Breast epithelium (tissue), 4 donors: ENCODE measurements around the gene ASXL3. TPM values are rescaled to one million over a fixed set of nuclear protein-coding genes. Genes with fewer than 3 reads are reported as not detected.

Source experiments
- DNase-seq, 2 donors: peaks; one replicate each; pipeline ENCODE4 v3.0.0-alpha.2; 2019; ENCODE audit warnings: low spot score in 2 of 2
- H3K27ac ChIP-seq, 2 donors: fragments of 200-600 bp; sonication (generic) in 1 of 2; one replicate each; pipeline ENCODE4 v1.5.1; 2016 to 2019; ENCODE audit warnings: mild to moderate bottlenecking in 1 of 2
- H3K27me3 ChIP-seq, 2 donors: fragments of 200-600 bp; sonication (generic) in 1 of 2; one replicate each; pipeline versions ENCODE4 v1.5.1 to v1.6.0; 2017 to 2019; ENCODE audit warnings: control low read depth in 1 of 2, mild to moderate bottlenecking in 1 of 2
- H3K36me3 ChIP-seq: fragments of 200-600 bp; one replicate; pipeline ENCODE4 v1.5.1; 2019
- H3K4me1 ChIP-seq, 2 donors: fragments of 200-600 bp; sonication (generic); one replicate each; pipeline ENCODE4 v1.5.1; 2016 to 2019; ENCODE audit warnings: control low read depth in 1 of 2
- H3K4me3 ChIP-seq, 3 donors: fragments of 200-600 bp; sonication (generic); 1 replicate in 2 of 3; 2 replicates in 1 of 3; pipeline ENCODE4 v1.5.1; 2016 to 2019; ENCODE audit warnings: mild to moderate bottlenecking in 3 of 3, moderate library complexity in 2 of 3
- H3K9me3 ChIP-seq, 2 donors: fragments of 200-600 bp; sonication (generic) in 1 of 2; one replicate each; pipeline ENCODE4 v1.5.1; 2016 to 2019; ENCODE audit warnings: control low read depth in 1 of 2
- CTCF ChIP-seq, 3 donors: fragments of 450-650 bp; IDR thresholded peaks; one replicate each; pipeline ENCODE4 v1.5.1; 2016 to 2017; ENCODE audit warnings: antibody characterized with exemption in 3 of 3, mild to moderate bottlenecking in 3 of 3, moderate library complexity in 3 of 3
- POLR2A ChIP-seq: fragments of 450-650 bp; IDR thresholded peaks from one replicate; pipeline ENCODE4 v1.6.1; 2016; ENCODE audit warnings: antibody characterized with exemption, mild to moderate bottlenecking, moderate library complexity
- POLR2AphosphoS5 ChIP-seq, 3 donors: sonication (generic); formaldehyde crosslinking; IDR thresholded peaks; one replicate each; pipeline ENCODE4 v1.6.1; 2017; ENCODE audit warnings: antibody characterized with exemption in 3 of 3
- intact Hi-C: fragments of 100-400 bp; cut with DNase I; formaldehyde crosslinking; loops from one replicate; pipeline ENCODE4 v1.15.1; 2023; ENCODE audit warnings: low total_unique reads
- total RNA-seq, 3 donors: library from RNA; depleted of rRNA; stranded (reverse); fragments of >200 nt; gene quantifications; one replicate each; pipeline ENCODE4 v1.1.0, GENCODE V29; 2016

ASXL3 gene
- total RNA-seq, 3 donors from 2014 or later = 0.96 to 3.4 (median 0.98) TPM

DNA sequence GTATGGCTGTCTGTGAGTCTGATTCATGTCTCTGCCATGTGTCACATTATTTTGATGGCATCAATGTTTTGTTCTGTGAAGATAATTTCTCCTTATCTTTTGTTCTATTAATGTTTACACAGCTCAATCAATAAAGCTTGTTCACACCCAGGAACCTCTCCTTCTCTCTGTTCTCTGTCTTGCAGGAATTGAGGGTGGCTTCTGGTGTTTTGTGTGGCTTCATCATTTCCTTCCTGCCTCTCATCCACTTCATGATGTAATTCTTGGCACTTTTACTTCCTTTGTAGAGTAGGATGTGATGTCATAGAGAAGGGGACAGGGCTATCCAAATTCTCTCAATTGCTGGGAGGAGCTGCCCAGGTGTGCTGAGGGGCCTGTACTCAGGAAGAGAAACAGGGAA lies 27.2 kb downstream of the ASXL3 start:
- H3K27me3 ChIP-seq = no peaks in the 10 kb centered on the region
- H3K27ac ChIP-seq = no peak overlapping the region
- TF ChIP-seq CTCF (IDR thresholded peaks at IDR 0.05) = no peak
- TF ChIP-seq POLR2AphosphoS5 (IDR thresholded peaks at IDR 0.05) = no peak
- no peak for TF ChIP-seq POLR2A
- H3K4me1 ChIP-seq = no peaks in the 10 kb centered on the region
- no peak overlapping the region for H3K4me3 ChIP-seq
- intact Hi-C loops = no loop called here
- no peaks in the 10 kb centered on the region for H3K9me3 ChIP-seq
- no peaks in the 10 kb centered on the region for H3K36me3 ChIP-seq
- no peak for DNase-seq

DNA sequence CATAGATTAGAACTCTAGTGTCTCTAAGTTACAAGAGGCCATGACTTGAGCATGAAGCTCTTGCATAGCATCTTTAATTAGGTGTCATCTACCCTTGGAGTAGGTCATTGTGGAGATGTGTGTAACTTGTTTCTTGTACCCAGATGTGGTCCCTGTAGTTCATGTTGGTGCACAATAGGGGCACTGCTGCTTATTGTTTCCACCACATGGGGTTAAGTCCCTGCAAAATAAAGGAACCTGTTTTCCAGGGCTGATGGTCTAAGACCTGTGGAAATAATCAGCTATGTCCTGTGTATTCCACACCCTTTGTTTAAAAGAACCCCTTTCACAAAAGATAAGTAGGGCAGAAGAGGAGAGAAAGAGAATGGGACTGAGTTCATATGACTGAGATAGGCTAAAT lies 28.6 kb downstream of the ASXL3 start:
- DNase-seq = no peak
- TF ChIP-seq POLR2A (no peak), POLR2AphosphoS5 (IDR thresholded peaks at IDR 0.05) (no peak), CTCF (IDR thresholded peaks at IDR 0.05) (no peak)
- intact Hi-C loops = no loop called here
- H3K4me1 ChIP-seq = no peaks in the 10 kb centered on the region
- no peaks in the 10 kb centered on the region for H3K9me3 ChIP-seq
- H3K4me3 ChIP-seq = no peak overlapping the region
- H3K36me3 ChIP-seq = no peaks in the 10 kb centered on the region
- no peak overlapping the region for H3K27ac ChIP-seq
- no peaks in the 10 kb centered on the region for H3K27me3 ChIP-seq

GRCh38 chr18:33611525-33612135 lies 33.6 kb downstream of the ASXL3 start:
- Histone ChIP-seq H3K9me3 (no peaks in the 10 kb centered on the region), H3K4me3 (no peak overlapping the region), H3K27me3 (no peaks in the 10 kb centered on the region), H3K36me3 (no peaks in the 10 kb centered on the region), H3K27ac (no peak overlapping the region), H3K4me1 (no peaks in the 10 kb centered on the region)
- DNase-seq = no peak
- TF ChIP-seq CTCF (IDR thresholded peaks at IDR 0.05) (no peak), POLR2AphosphoS5 (IDR thresholded peaks at IDR 0.05) (no peak), POLR2A (no peak)
- intact Hi-C loops = no loop called here

GRCh38 chr18:33612632-33613031 lies 34.6 kb downstream of the ASXL3 start:
- DNase-seq = no peak
- Histone ChIP-seq H3K27ac (no peak overlapping the region), H3K4me1 (no peaks in the 10 kb centered on the region), H3K36me3 (no peaks in the 10 kb centered on the region), H3K27me3 (no peaks in the 10 kb centered on the region), H3K9me3 (no peaks in the 10 kb centered on the region), H3K4me3 (no peak overlapping the region)
- no peak for TF ChIP-seq CTCF (IDR thresholded peaks at IDR 0.05)
- TF ChIP-seq POLR2A = no peak
- TF ChIP-seq POLR2AphosphoS5 (IDR thresholded peaks at IDR 0.05) = no peak
- intact Hi-C loops = no loop called here

DNA sequence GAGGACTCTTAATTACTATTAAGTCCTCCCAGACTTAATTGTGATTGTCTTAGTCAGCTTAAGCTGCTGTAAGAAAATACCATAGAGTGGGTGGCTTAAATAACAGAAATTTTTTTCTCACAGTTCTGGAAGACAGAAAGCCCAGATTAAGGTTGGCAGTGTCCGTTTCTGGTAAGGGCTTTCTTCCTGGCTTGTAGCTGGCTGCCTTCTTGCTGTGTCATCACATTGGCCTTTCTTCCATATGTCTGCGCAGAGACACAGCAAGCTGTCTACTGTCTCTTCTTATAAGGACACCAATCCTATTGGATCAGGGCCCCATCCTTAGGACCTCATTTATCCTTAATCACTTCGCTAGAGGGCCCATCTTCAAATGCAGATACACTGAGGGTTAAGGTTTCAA lies 38.5 kb downstream of the ASXL3 start:
- Histone ChIP-seq H3K27ac (no peak overlapping the region), H3K4me3 (no peak overlapping the region), H3K4me1 (no peaks in the 10 kb centered on the region), H3K27me3 (no peaks in the 10 kb centered on the region), H3K9me3 (no peaks in the 10 kb centered on the region), H3K36me3 (no peaks in the 10 kb centered on the region)
- TF ChIP-seq POLR2A (no peak), POLR2AphosphoS5 (IDR thresholded peaks at IDR 0.05) (no peak), CTCF (IDR thresholded peaks at IDR 0.05) (no peak)
- DNase-seq = no peak
- intact Hi-C loops = no loop called here
